A549 (cell line): Measurements from ENCODE around the gene GRK3. TPM values are rescaled to one million over a fixed set of nuclear protein-coding genes. Genes with fewer than 3 reads are reported as not detected.
"Not testable (repeated sequence)": the region's sequence is repeated elsewhere in the genome, so short reads cannot be mapped to it uniquely, and the experiment has no call there.

ENCODE experiments used
- ATAC-seq, 2 experiments: fragments of 200-7000 bp in 1 of 2; fragments of >200 bp in 1 of 2; cut with Nextera tagmentation in 1 of 2; cut with Tn5 transposase in 1 of 2; 3 replicates each; pipeline versions ENCODE4 v1.8.0 to v1.9.1; 2018 to 2020; ENCODE audit warnings: mild to moderate bottlenecking in 1 of 2, moderate library complexity in 1 of 2
- CTCF ChIA-PET: fragments of 300-600 bp; sonication (Branson Sonifier 250); formaldehyde crosslinking; extraction: SDS; loops from one replicate; lab custom pipeline; 2021; ENCODE audit warnings: antibody characterized with exemption, inconsistent platforms; lab: Yijun Ruan, JAX
- POLR2A ChIA-PET: fragments of 350-600 bp; formaldehyde crosslinking; extraction: SDS; loops from one replicate; lab custom pipeline; 2021; ENCODE audit warnings: antibody characterized with exemption, inconsistent platforms; lab: Yijun Ruan, JAX
- DNase-seq, 2 experiments: peaks; one replicate each; pipeline versions ENCODE4 v3.0.0 to v3.0.0-alpha.2; 2011 to 2016; ENCODE audit warnings: low read depth in 1 of 2, low spot score in 1 of 2
- FAIRE-seq: peaks from 2 replicates; lab custom pipeline; 2011; peaks lifted over from hg19 to GRCh38; lab: Jason Lieb, UNC
- H3K27ac ChIP-seq, 2 experiments: fragments of >200 bp; sonication (Bioruptor Twin); formaldehyde crosslinking; 3 replicates each; pipeline ENCODE4 v1.5.1; 2016 to 2017
- H3K4me1 ChIP-seq: fragments of >200 bp; sonication (Bioruptor Twin); formaldehyde crosslinking; 3 replicates; pipeline ENCODE4 v1.6.1; 2016
- H3K4me2 ChIP-seq: fragments of >200 bp; sonication (Bioruptor Twin); formaldehyde crosslinking; 3 replicates; pipeline ENCODE4 v1.6.1; 2016
- H3K4me3 ChIP-seq: fragments of >200 bp; sonication (Bioruptor Twin); formaldehyde crosslinking; 3 replicates; pipeline ENCODE4 v1.5.1; 2016
- H3K9me3 ChIP-seq: fragments of >200 bp; sonication (Bioruptor Twin); formaldehyde crosslinking; 3 replicates; pipeline ENCODE4 v1.6.1; 2016
- BCL3 ChIP-seq: fragments of >200 bp; sonication (Bioruptor Twin); formaldehyde crosslinking; IDR thresholded peaks from 3 replicates; pipeline ENCODE4 v1.6.1; 2016
- E2F6 ChIP-seq: IDR thresholded peaks from 2 replicates; pipeline ENCODE4 v1.6.1; 2012; ENCODE audit warnings: low read depth, borderline replicate concordance
- EHF ChIP-seq: fragments of 250-450 bp; sonication (Bioruptor Pico); IDR thresholded peaks from 2 replicates; pipeline ENCODE4 v1.5.0; 2020; ENCODE audit warnings: mild to moderate bottlenecking
- ESRRA ChIP-seq: fragments of 150-350 bp; IDR thresholded peaks from 2 replicates; pipeline ENCODE4 v1.6.1; 2014; ENCODE audit warnings: mild to moderate bottlenecking, low read length, borderline replicate concordance
- HMGXB4 ChIP-seq: fragments of 250-450 bp; sonication (Bioruptor Pico); IDR thresholded peaks from 2 replicates; pipeline ENCODE4 v1.5.0; 2021; ENCODE audit warnings: mild to moderate bottlenecking, moderate library complexity, borderline replicate concordance
- KDM5A ChIP-seq: fragments of 200-600 bp; sonication (generic); IDR thresholded peaks from 2 replicates; pipeline ENCODE4 v1.6.1; 2016; ENCODE audit warnings: antibody characterized with exemption, mild to moderate bottlenecking
- NR3C1 ChIP-seq: fragments of >200 bp; sonication (Bioruptor Twin); formaldehyde crosslinking; IDR thresholded peaks from 3 replicates; pipeline ENCODE4 v1.6.1; 2017
- RAD21 ChIP-seq, 2 experiments: fragments of >200 bp in 1 of 2; sonication (Bioruptor Twin) in 1 of 2; formaldehyde crosslinking in 1 of 2; IDR thresholded peaks in 1 of 2; conservative IDR thresholded peaks in 1 of 2; 2 replicates in 1 of 2; 3 replicates in 1 of 2; pipeline ENCODE4 v1.6.1; 2012 to 2018; ENCODE audit warnings: inconsistent platforms in 1 of 2
- WGBS: methylation state at CpG from one replicate; pipeline ENCODE4 v1.1.6; 2017; ENCODE audit errors: missing lambda C conversion rate; 5-methylcytosine and 5-hydroxymethylcytosine counted together
- polyA plus RNA-seq, 4 experiments: library from polyadenylated mRNA; depleted of rRNA in 3 of 4; stranded (reverse); fragments of >200 nt; fragmentation: RNase III in 1 of 4; extraction: RNeasy Plus Mini Kit Qiagen cat#74134 plus additional on column Dnase treatment in 1 of 4; gene quantifications; 2 replicates in 3 of 4; 3 replicates in 1 of 4; pipeline ENCODE4 v1.2.3, GENCODE V29; 2011 to 2017

GRK3 gene
- polyA plus RNA-seq, 2 of the 4 experiments (the other 2 are of a cell fraction), result 3.9 to 6.5 TPM

- ATAC-seq (no peak), FAIRE-seq (no peak), DNase-seq (no peak)
- WGBS, result 53% methylated on average over 5 of the region's 5 CpGs
- CTCF ChIA-PET, result interaction anchor here (0.6 kb wide), 2 partner anchors 15 to 196 kb away, joined by 3 read pairs; no protein-coding TSS in a partner anchor
- Histone ChIP-seq H3K4me2 (0 out of 3 replicates have a peak overlapping the region, but pooled peaks have one; percentile 22), H3K27ac (no peak overlapping the region), H3K4me1 (no peaks in the 10 kb centered on the region), H3K4me3 (no peak overlapping the region), H3K9me3 (no peaks in the 10 kb centered on the region)
- POLR2A ChIA-PET, result no interaction called here
- TF ChIP-seq HMGXB4, result no peak
- no peak for TF ChIP-seq KDM5A
- no peak for TF ChIP-seq BCL3
- no peak for TF ChIP-seq E2F6
- no peak for TF ChIP-seq ESRRA
Measured at GRCh38 chr22:25582946-25583345, 18.5 kb downstream of the GRK3 start.

GRCh38 chr22:25584993-25585392, 20.5 kb downstream of the GRK3 start:
- H3K9me3 ChIP-seq, H3K27ac ChIP-seq, ATAC-seq, H3K4me2 ChIP-seq, POLR2A ChIA-PET, DNase-seq, H3K4me3 ChIP-seq, FAIRE-seq, H3K4me1 ChIP-seq: not testable (repeated sequence)
- WGBS, result 88% methylated on average over 5 of the region's 5 CpGs
- CTCF ChIA-PET, result interaction anchor here (0.9 kb wide), 1 partner anchor 11 kb away, joined by 3 read pairs; no protein-coding TSS in a partner anchor

GRCh38 chr22:25589664-25590063, 25.2 kb downstream of the GRK3 start:
- FAIRE-seq, POLR2A ChIA-PET, H3K27ac ChIP-seq, H3K9me3 ChIP-seq, H3K4me2 ChIP-seq, H3K4me1 ChIP-seq, CTCF ChIA-PET, H3K4me3 ChIP-seq, DNase-seq, ATAC-seq: not testable (repeated sequence)
- 67% methylated on average over 4 of the region's 4 CpGs for WGBS

- H3K27ac ChIP-seq, H3K4me3 ChIP-seq, ATAC-seq, H3K4me1 ChIP-seq, H3K4me2 ChIP-seq, CTCF ChIA-PET, DNase-seq, POLR2A ChIA-PET, H3K9me3 ChIP-seq, FAIRE-seq: not testable (repeated sequence)
- 76% methylated on average over 2 of the region's 2 CpGs for WGBS
Measured at GRCh38 chr22:25593323-25593722, 28.8 kb downstream of the GRK3 start.

- WGBS, result 92% methylated on average over 1 of the region's 1 CpG
- FAIRE-seq (no peak), DNase-seq (no peak)
- H3K4me3 ChIP-seq, result no peak overlapping the region
- H3K4me2 ChIP-seq, result no peak overlapping the region
- no peaks in the 10 kb centered on the region for H3K9me3 ChIP-seq
- CTCF ChIA-PET, result no interaction called here
- TF ChIP-seq NR3C1 (no peak), EHF (CRISPR knock-in tag) (no peak), RAD21 (conservative IDR thresholded peaks at IDR 0.05 in 1 of 2, IDR thresholded peaks at IDR 0.05 in 1 of 2) (no peak)
- TF ChIP-seq, all 56 proteins: peak for 0
- no peak for ATAC-seq
- POLR2A ChIA-PET, result no interaction called here
- H3K4me1 ChIP-seq, result peaks cover 7% of the 10 kb centered on the region; the same call in 2 of the 3 replicates
- no peak overlapping the region for H3K27ac ChIP-seq
Measured at GRCh38 chr22:25598609-25599008, 34.1 kb downstream of the GRK3 start.
